IMR-90 (cell line): ENCODE measurements around the gene C2orf92. TPM values are rescaled to one million over a fixed set of nuclear protein-coding genes. Genes with fewer than 3 reads are reported as not detected.

Source experiments
- ATAC-seq: fragments of 200-7000 bp; cut with Tn5 transposase; 2 replicates; pipeline ENCODE4 v1.9.1; 2020; ENCODE audit warnings: low read depth, mild to moderate bottlenecking, moderate library complexity
- BruUV-seq: library from RNA; stranded (reverse); fragments of 400-500 nt; replicated peaks from 2 replicates; lab custom pipeline; 2021; lab: Mats Ljungman, UMichigan
- CTCF ChIA-PET: fragments of 300-600 bp; formaldehyde crosslinking; extraction: SDS; loops from one replicate; lab custom pipeline; 2021; ENCODE audit warnings: antibody characterized with exemption; lab: Yijun Ruan, JAX
- POLR2A ChIA-PET: fragments of 300-600 bp; sonication (Branson Sonifier 250); formaldehyde crosslinking; loops from one replicate; lab custom pipeline; 2022; ENCODE audit warnings: antibody characterized with exemption; ENCODE audit not compliant: unreplicated experiment; lab: Charles Lee
- DNase-seq: peaks from one replicate; pipeline ENCODE4 v3.0.0; 2013
- H2AFZ ChIP-seq: replicated peaks from 2 replicates; pipeline ENCODE3; 2013; ENCODE audit warnings: low read length, mild to moderate bottlenecking; ENCODE audit not compliant: poor library complexity
- H2AK5ac ChIP-seq: 2 replicates; pipeline ENCODE4 v1.6.1; 2013; ENCODE audit warnings: low read depth, low read length, inconsistent platforms
- H2AK9ac ChIP-seq: replicated peaks from 2 replicates; pipeline ENCODE3; 2013; ENCODE audit warnings: mild to moderate bottlenecking, low read depth, low read length, moderate library complexity; ENCODE audit not compliant: poor library complexity
- H2BK120ac ChIP-seq: 2 replicates; pipeline ENCODE4 v1.6.1; 2013; ENCODE audit warnings: low read depth, low read length, inconsistent platforms
- H2BK15ac ChIP-seq: 3 replicates; pipeline ENCODE4 v1.6.1; 2013; ENCODE audit warnings: low read depth, low read length, inconsistent platforms
- H2BK20ac ChIP-seq: 2 replicates; pipeline ENCODE4 v1.6.1; 2013; ENCODE audit warnings: low read depth, mild to moderate bottlenecking, inconsistent platforms, low read length, moderate library complexity
- H2BK5ac ChIP-seq: 2 replicates; pipeline ENCODE4 v1.6.1; 2013; ENCODE audit warnings: mild to moderate bottlenecking, low read depth, low read length, inconsistent platforms; ENCODE audit not compliant: poor library complexity, severe bottlenecking
- H3K14ac ChIP-seq: replicated peaks from 2 replicates; pipeline ENCODE4 v1.6.1; 2013; ENCODE audit warnings: low read depth, low read length, inconsistent platforms
- H3K18ac ChIP-seq: 2 replicates; pipeline ENCODE4 v1.6.1; 2013; ENCODE audit warnings: low read depth, low read length, control low read depth
- H3K23ac ChIP-seq: 2 replicates; pipeline ENCODE4 v1.6.1; 2013; ENCODE audit warnings: low read depth, low read length, inconsistent platforms
- H3K27ac ChIP-seq: 2 replicates; pipeline ENCODE4 v1.5.1; 2013; ENCODE audit warnings: mild to moderate bottlenecking, control low read depth, low read length; ENCODE audit not compliant: insufficient read depth
- H3K27me3 ChIP-seq: 2 replicates; pipeline ENCODE4 v1.6.1; 2013; ENCODE audit warnings: low read length; ENCODE audit not compliant: control insufficient read depth, insufficient read depth
- H3K36me3 ChIP-seq: 2 replicates; pipeline ENCODE4 v1.6.1; 2013; ENCODE audit warnings: low read length, mixed read lengths; ENCODE audit not compliant: control insufficient read depth, insufficient read depth
- H3K4ac ChIP-seq: 2 replicates; pipeline ENCODE4 v1.6.1; 2013; ENCODE audit warnings: low read depth, low read length, inconsistent platforms
- H3K4me1 ChIP-seq: 2 replicates; pipeline ENCODE4 v1.6.1; 2013; ENCODE audit warnings: low read length, mixed read lengths; ENCODE audit not compliant: control insufficient read depth, insufficient read depth
- H3K4me2 ChIP-seq: 2 replicates; pipeline ENCODE4 v1.6.1; 2013; ENCODE audit warnings: low read depth, mild to moderate bottlenecking, control low read depth, low read length, moderate library complexity
- H3K4me3 ChIP-seq: 2 replicates; pipeline ENCODE4 v1.5.1; 2013; ENCODE audit warnings: low read depth, mild to moderate bottlenecking, control low read depth, low read length, moderate library complexity; ENCODE audit not compliant: insufficient read depth
- H3K56ac ChIP-seq: 2 replicates; pipeline ENCODE4 v1.6.1; 2013; ENCODE audit warnings: low read length, inconsistent platforms; ENCODE audit not compliant: insufficient read depth; ENCODE audit errors: extremely low read depth
- H3K79me1 ChIP-seq, 2 experiments: 2 replicates each; pipeline ENCODE4 v1.6.1; 2013; ENCODE audit warnings: low read length in 2 of 2, inconsistent platforms in 1 of 2, low read depth in 1 of 2
- H3K9ac ChIP-seq: 2 replicates; pipeline ENCODE4 v1.6.1; 2013; ENCODE audit warnings: low read depth, low read length, control low read depth
- H3K9me1 ChIP-seq: 2 replicates; pipeline ENCODE4 v1.6.1; 2013; ENCODE audit warnings: low read length, inconsistent platforms; ENCODE audit not compliant: insufficient read depth
- H3K9me3 ChIP-seq: 2 replicates; pipeline ENCODE4 v1.6.1; 2013; ENCODE audit warnings: low read length; ENCODE audit not compliant: control insufficient read depth, insufficient read depth
- H4K20me1 ChIP-seq: 2 replicates; pipeline ENCODE4 v1.6.1; 2013; ENCODE audit warnings: low read length, inconsistent platforms; ENCODE audit not compliant: insufficient read depth
- H4K5ac ChIP-seq: 2 replicates; pipeline ENCODE4 v1.6.1; 2013; ENCODE audit warnings: mild to moderate bottlenecking, low read depth, low read length, control low read depth
- H4K8ac ChIP-seq, 2 experiments: 2 replicates each; pipeline ENCODE4 v1.6.1; 2013; ENCODE audit warnings: low read depth in 2 of 2, low read length in 2 of 2, control low read depth in 1 of 2, inconsistent platforms in 1 of 2
- H4K91ac ChIP-seq: 2 replicates; pipeline ENCODE4 v1.6.1; 2013; ENCODE audit warnings: low read depth, low read length, inconsistent platforms; ENCODE audit not compliant: insufficient read depth
- BHLHE40 ChIP-seq: fragments of 150-350 bp; IDR thresholded peaks from 2 replicates; pipeline ENCODE4 v1.6.1; 2016; ENCODE audit warnings: mild to moderate bottlenecking, low read depth, low read length
- CHD1 ChIP-seq: IDR thresholded peaks from 2 replicates; pipeline ENCODE4 v1.6.1; 2012; ENCODE audit warnings: low read depth, low read length, improper control_type of control experiment
- MAFK ChIP-seq: IDR thresholded peaks from 2 replicates; pipeline ENCODE4 v1.6.1; 2012; ENCODE audit warnings: low read depth, low read length, improper control_type of control experiment
- RCOR1 ChIP-seq: IDR thresholded peaks from 2 replicates; pipeline ENCODE4 v1.6.1; 2012; ENCODE audit warnings: mild to moderate bottlenecking, low read length, improper control_type of control experiment; ENCODE audit not compliant: insufficient replicate concordance
- RFX5 ChIP-seq: IDR thresholded peaks from 2 replicates; pipeline ENCODE4 v1.8.0; 2012; ENCODE audit warnings: low read depth, mild to moderate bottlenecking, low read length, moderate library complexity
- SMC3 ChIP-seq: fragments of 150-350 bp; IDR thresholded peaks from 2 replicates; pipeline ENCODE4 v1.6.1; 2016; ENCODE audit warnings: low read depth, mild to moderate bottlenecking, antibody characterized with exemption, low read length, moderate library complexity
- USF2 ChIP-seq: fragments of 150-350 bp; IDR thresholded peaks from 2 replicates; pipeline ENCODE4 v1.6.1; 2017; ENCODE audit warnings: mild to moderate bottlenecking, antibody characterized with exemption, low read length, low read depth
- WGBS, 2 experiments: methylation state at CpG; one replicate each; pipeline versions ENCODE4 v1.1.5 to v1.1.7; 2013; ENCODE audit warnings: missing lambda C conversion rate in 2 of 2; ENCODE audit not compliant: insufficient read length in 1 of 2; ENCODE audit errors: extremely low coverage in 2 of 2; 5-methylcytosine and 5-hydroxymethylcytosine counted together
- dilution Hi-C: fragments of 300-500 bp; cut with HindIII; formaldehyde crosslinking; loops from one replicate; pipeline ENCODE4 v1.14.3; 2018; ENCODE audit warnings: low sequenced_read_pairs; ENCODE audit not compliant: unreplicated experiment
- in situ Hi-C: fragments of 300-500 bp; cut with MboI; formaldehyde crosslinking; loops from 3 replicates; pipeline ENCODE4 v1.14.3; 2019; ENCODE audit warnings: low sequenced_read_pairs, inconsistent platforms, mixed read lengths
- intact Hi-C: fragments of 100-400 bp; cut with micrococcal nuclease; formaldehyde crosslinking; loops from 2 replicates; pipeline ENCODE4 v1.10.0; 2022
- polyA plus RNA-seq, 3 experiments: library from polyadenylated mRNA; depleted of rRNA; stranded (reverse); fragments of >200 nt; gene quantifications; 2 replicates each; pipeline ENCODE4 v1.2.3, GENCODE V29; 2012; ENCODE audit warnings: low replicate concordance in 1 of 3
- total RNA-seq: library from RNA; depleted of rRNA; stranded (reverse); fragments of >200 nt; gene quantifications from 2 replicates; pipeline ENCODE4 v1.2.3, GENCODE V29; 2012

The C2orf92 gene
- total and polyA plus RNA-seq, 2 of the 4 experiments (the other 2 are of a cell fraction): 0.90 to 2.5 TPM

GRCh38 chr2:97677480-97677879 is 8.0 kb downstream of the C2orf92 start:
- H3K79me1 ChIP-seq: no peaks in the 10 kb centered on the region
- no peak overlapping the region for H3K14ac ChIP-seq
- H2AK9ac ChIP-seq: no peak overlapping the region
- intact Hi-C loops: no loop called here
- dilution Hi-C loops: no loop called here
- H3K4me2 ChIP-seq: no peak overlapping the region
- H2AFZ ChIP-seq: no peak overlapping the region
- H3K9me1 ChIP-seq: 0 out of 2 replicates have a peak, but pooled peaks cover 3% of the 10 kb centered on the region
- H3K4ac ChIP-seq: no peak overlapping the region
- no peaks in the 10 kb centered on the region for H4K20me1 ChIP-seq
- no peaks in the 10 kb centered on the region for H3K9me3 ChIP-seq
- ATAC-seq: no peak
- H3K36me3 ChIP-seq: no peaks in the 10 kb centered on the region
- no peak overlapping the region for H4K91ac ChIP-seq
- TF ChIP-seq RCOR1 (no peak), CHD1 (no peak), USF2 (no peak), RFX5 (no peak), BHLHE40 (no peak), MAFK (no peak), SMC3 (no peak)
- no peak overlapping the region for H2AK5ac ChIP-seq
- H3K27ac ChIP-seq: no peak overlapping the region
- POLR2A ChIA-PET: no interaction called here
- H2BK120ac ChIP-seq: no peak overlapping the region
- H3K9ac ChIP-seq: no peak overlapping the region
- WGBS, 2 experiments: no CpG with 5 or more reads among the region's 2 CpGs
- H3K18ac ChIP-seq: no peak overlapping the region
- no peak overlapping the region for H4K8ac ChIP-seq
- H4K5ac ChIP-seq: no peak overlapping the region
- H3K27me3 ChIP-seq: no peaks in the 10 kb centered on the region
- no peak overlapping the region for H2BK20ac ChIP-seq
- CTCF ChIA-PET: no interaction called here
- H2BK15ac ChIP-seq: no peak overlapping the region
- no peak for DNase-seq
- no peak overlapping the region for H2BK5ac ChIP-seq
- no peak overlapping the region for H3K23ac ChIP-seq
- in situ Hi-C loops: no loop called here
- no TSS peak for BruUV-seq
- H3K4me1 ChIP-seq: peaks cover 2% of the 10 kb centered on the region; the same call in 1 of the 2 replicates
- H3K56ac ChIP-seq: no peak overlapping the region
- H3K4me3 ChIP-seq: no peak overlapping the region
